ENCODE measurements around the gene CASKIN2. TPM values are rescaled to one million over a fixed set of nuclear protein-coding genes. Genes with fewer than 3 reads are reported as not detected.

Gene CASKIN2
- polyA plus RNA-seq (2013), result 5.6 and 5.7 TPM in 2 replicates

DNA sequence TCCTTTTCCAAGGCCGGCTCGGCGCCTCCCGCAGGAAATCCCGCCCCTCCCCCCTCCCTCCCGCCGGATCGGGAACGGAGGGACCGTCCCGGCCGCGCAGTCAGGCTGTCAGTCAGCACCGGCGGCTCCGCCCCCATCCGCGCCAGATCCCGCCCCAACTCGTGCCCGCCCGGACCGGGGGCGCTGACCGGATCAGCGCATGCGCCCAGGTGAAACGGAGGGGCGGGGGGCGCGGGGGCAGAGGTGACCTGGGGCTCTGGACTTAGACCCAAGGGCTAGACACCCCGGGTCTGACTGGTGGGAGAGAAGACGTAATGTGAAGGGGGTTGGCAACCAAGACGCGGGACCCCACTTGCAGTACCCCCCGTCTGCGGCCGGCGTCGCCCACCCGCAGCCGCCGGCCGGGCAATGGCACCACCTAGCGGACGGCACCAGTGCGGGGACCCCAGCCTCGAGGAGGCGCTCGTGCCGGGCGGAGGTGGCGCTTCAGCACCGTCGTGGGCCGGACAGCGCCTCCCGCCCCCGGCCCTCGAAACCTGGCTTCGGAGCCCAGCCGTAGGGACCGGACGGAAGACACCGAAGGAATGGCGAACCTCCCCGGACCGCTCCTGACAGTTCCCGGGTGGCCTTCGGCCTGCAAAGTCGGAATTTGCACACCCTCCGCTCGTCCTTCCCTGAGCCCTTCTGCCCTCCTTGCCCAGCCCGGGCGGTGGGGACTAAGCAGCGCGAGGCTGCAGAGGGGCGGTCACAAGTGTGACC is at the start of gene CASKIN2:
CASKIN2 (minus strand) TSS at position 42 of the 759 bp plus-strand sequence. CDS start 1,733 bp downstream, outside the sequence.
- WGBS (ENCODE audit: extremely low coverage, insufficient coverage, insufficient read length), result no CpG with 5 or more reads among the region's 78 CpGs
- Histone ChIP-seq H2BK12ac (ENCODE audit: low read length) (no peak within 1 kb of the TSS), H3K4me2 (ENCODE audit: low read length) (peak within 1 kb of the TSS; percentile 88), H2BK120ac (ENCODE audit: insufficient read depth, low read length, poor library complexity) (peak within 1 kb of the TSS; percentile 58), H3K18ac (ENCODE audit: low read length) (peak within 1 kb of the TSS; percentile 67), H3K27ac (ENCODE audit: low read depth, low read length) (peak within 1 kb of the TSS; percentile 45), H3K27me3 (ENCODE audit: insufficient read depth, low read length) (no peaks in the 10 kb centered on the region), H3K4me1 (ENCODE audit: control insufficient read depth in 1 of 2, insufficient read depth in 2 of 2, low read length in 2 of 2) (peaks cover 14 to 18% of the 10 kb centered on the region in 2 experiments), H2AFZ (ENCODE audit: insufficient read depth, low read length, poor library complexity) (peak within 1 kb of the TSS; percentile 92), H3K79me1 (ENCODE audit: low read length) (peaks cover 10% of the 10 kb centered on the region), H2BK5ac (ENCODE audit: low read depth, low read length, poor library complexity) (peak within 1 kb of the TSS; percentile 86), H4K8ac (ENCODE audit: low read depth, low read length) (peak within 1 kb of the TSS; percentile 79), H3K4me3 (ENCODE audit: low read depth, low read length) (peak within 1 kb of the TSS; percentile 90), H3K14ac (ENCODE audit: low read length) (peak within 1 kb of the TSS; percentile 82), H3K79me2 (ENCODE audit: control insufficient read depth, insufficient read depth, low read length, poor library complexity) (peaks cover 9% of the 10 kb centered on the region), H4K91ac (ENCODE audit: low read depth, low read length) (peak within 1 kb of the TSS; percentile 85), H3K9me3 (ENCODE audit: insufficient read depth, low read depth, low read length) (no peaks in the 10 kb centered on the region), H2AK5ac (ENCODE audit: low read length) (peak within 1 kb of the TSS; percentile 18), H3K36me3 (ENCODE audit: control insufficient read depth in 1 of 2, insufficient read depth in 2 of 2, low read length in 2 of 2) (peaks cover 7% of the 10 kb centered on the region in 2 experiments), H3K23ac (ENCODE audit: low read length) (no peak within 1 kb of the TSS), H3K9ac (ENCODE audit: low read length) (peak within 1 kb of the TSS; percentile 89), H3K4ac (ENCODE audit: low read depth, low read length) (peak within 1 kb of the TSS; percentile 66), H4K12ac (ENCODE audit: low read depth, low read length) (peak within 1 kb of the TSS; percentile 81)
- peak; percentile 80 to 86 for DNase-seq

GRCh38 chr17:75565066-75565465 is 49.7 kb upstream of the CASKIN2 start:
- H2AFZ ChIP-seq (ENCODE audit: insufficient read depth, low read length, poor library complexity), result no peak overlapping the region
- peaks cover 38 to 45% of the 10 kb centered on the region in 2 experiments for H3K36me3 ChIP-seq (ENCODE audit: control insufficient read depth in 1 of 2, insufficient read depth in 2 of 2, low read length in 2 of 2)
- no peak overlapping the region for H4K8ac ChIP-seq (ENCODE audit: low read depth, low read length)
- H2BK5ac ChIP-seq (ENCODE audit: low read depth, low read length, poor library complexity), result no peak overlapping the region
- H3K4me1 ChIP-seq (ENCODE audit: control insufficient read depth in 1 of 2, insufficient read depth in 2 of 2, low read length in 2 of 2), result peaks cover 8% of the 10 kb centered on the region in 2 experiments
- DNase-seq, result peak; percentile 85 to 87
- no peak overlapping the region for H3K14ac ChIP-seq (ENCODE audit: low read length)
- no peaks in the 10 kb centered on the region for H3K79me2 ChIP-seq (ENCODE audit: control insufficient read depth, insufficient read depth, low read length, poor library complexity)
- no peak overlapping the region for H2AK5ac ChIP-seq (ENCODE audit: low read length)
- no peak overlapping the region for H2BK120ac ChIP-seq (ENCODE audit: insufficient read depth, low read length, poor library complexity)
- H2BK12ac ChIP-seq (ENCODE audit: low read length), result no peak overlapping the region
- no peaks in the 10 kb centered on the region for H3K79me1 ChIP-seq (ENCODE audit: low read length)
- WGBS (ENCODE audit: extremely low coverage, insufficient coverage, insufficient read length), result no CpG with 5 or more reads among the region's 7 CpGs
- H3K9ac ChIP-seq (ENCODE audit: low read length), result no peak overlapping the region
- no peaks in the 10 kb centered on the region for H3K27me3 ChIP-seq (ENCODE audit: insufficient read depth, low read length)
- no peak overlapping the region for H4K12ac ChIP-seq (ENCODE audit: low read depth, low read length)
- H3K9me3 ChIP-seq (ENCODE audit: insufficient read depth, low read depth, low read length), result no peaks in the 10 kb centered on the region
- no peak overlapping the region for H3K27ac ChIP-seq (ENCODE audit: low read depth, low read length)
- no peak overlapping the region for H3K4me2 ChIP-seq (ENCODE audit: low read length)
- H3K4ac ChIP-seq (ENCODE audit: low read depth, low read length), result no peak overlapping the region
- no peak overlapping the region for H3K18ac ChIP-seq (ENCODE audit: low read length)
- no peak overlapping the region for H3K23ac ChIP-seq (ENCODE audit: low read length)
- H3K4me3 ChIP-seq (ENCODE audit: low read depth, low read length), result no peak overlapping the region
- H4K91ac ChIP-seq (ENCODE audit: low read depth, low read length), result no peak overlapping the region

- no peak overlapping the region for H2BK5ac ChIP-seq (ENCODE audit: low read depth, low read length, poor library complexity)
- no peaks in the 10 kb centered on the region for H3K79me1 ChIP-seq (ENCODE audit: low read length)
- no peak overlapping the region for H4K12ac ChIP-seq (ENCODE audit: low read depth, low read length)
- no peak overlapping the region for H4K91ac ChIP-seq (ENCODE audit: low read depth, low read length)
- no peak overlapping the region for H2BK120ac ChIP-seq (ENCODE audit: insufficient read depth, low read length, poor library complexity)
- no peak overlapping the region for H2AK5ac ChIP-seq (ENCODE audit: low read length)
- WGBS (ENCODE audit: extremely low coverage, insufficient coverage, insufficient read length), result no CpG with 5 or more reads among the region's 11 CpGs
- no peak for DNase-seq
- H3K27ac ChIP-seq (ENCODE audit: low read depth, low read length), result no peak overlapping the region
- no peak overlapping the region for H3K4me2 ChIP-seq (ENCODE audit: low read length)
- no peak overlapping the region for H2BK12ac ChIP-seq (ENCODE audit: low read length)
- peaks cover 8% of the 10 kb centered on the region in 2 experiments for H3K4me1 ChIP-seq (ENCODE audit: control insufficient read depth in 1 of 2, insufficient read depth in 2 of 2, low read length in 2 of 2)
- no peak overlapping the region for H3K14ac ChIP-seq (ENCODE audit: low read length)
- no peak overlapping the region for H3K4ac ChIP-seq (ENCODE audit: low read depth, low read length)
- no peak overlapping the region for H3K4me3 ChIP-seq (ENCODE audit: low read depth, low read length)
- no peak overlapping the region for H3K23ac ChIP-seq (ENCODE audit: low read length)
- H3K9ac ChIP-seq (ENCODE audit: low read length), result no peak overlapping the region
- H2AFZ ChIP-seq (ENCODE audit: insufficient read depth, low read length, poor library complexity), result no peak overlapping the region
- peaks cover 35 to 42% of the 10 kb centered on the region in 2 experiments for H3K36me3 ChIP-seq (ENCODE audit: control insufficient read depth in 1 of 2, insufficient read depth in 2 of 2, low read length in 2 of 2)
- no peaks in the 10 kb centered on the region for H3K9me3 ChIP-seq (ENCODE audit: insufficient read depth, low read depth, low read length)
- H3K18ac ChIP-seq (ENCODE audit: low read length), result no peak overlapping the region
- H4K8ac ChIP-seq (ENCODE audit: low read depth, low read length), result no peak overlapping the region
- no peaks in the 10 kb centered on the region for H3K27me3 ChIP-seq (ENCODE audit: insufficient read depth, low read length)
- no peaks in the 10 kb centered on the region for H3K79me2 ChIP-seq (ENCODE audit: control insufficient read depth, insufficient read depth, low read length, poor library complexity)
Measured at GRCh38 chr17:75564195-75564594, 48.9 kb upstream of the CASKIN2 start.

- Histone ChIP-seq H3K27ac (ENCODE audit: low read depth, low read length) (no peak overlapping the region), H3K36me3 (ENCODE audit: control insufficient read depth in 1 of 2, insufficient read depth in 2 of 2, low read length in 2 of 2) (peaks cover 30 to 39% of the 10 kb centered on the region in 2 experiments), H4K12ac (ENCODE audit: low read depth, low read length) (no peak overlapping the region), H2BK120ac (ENCODE audit: insufficient read depth, low read length, poor library complexity) (no peak overlapping the region), H2BK5ac (ENCODE audit: low read depth, low read length, poor library complexity) (no peak overlapping the region), H3K4me2 (ENCODE audit: low read length) (no peak overlapping the region), H3K23ac (ENCODE audit: low read length) (no peak overlapping the region), H3K4me1 (ENCODE audit: control insufficient read depth in 1 of 2, insufficient read depth in 2 of 2, low read length in 2 of 2) (peaks cover 8% of the 10 kb centered on the region in 2 experiments), H2AK5ac (ENCODE audit: low read length) (no peak overlapping the region), H4K8ac (ENCODE audit: low read depth, low read length) (no peak overlapping the region), H3K79me1 (ENCODE audit: low read length) (no peaks in the 10 kb centered on the region), H3K27me3 (ENCODE audit: insufficient read depth, low read length) (no peaks in the 10 kb centered on the region), H2AFZ (ENCODE audit: insufficient read depth, low read length, poor library complexity) (no peak overlapping the region), H4K91ac (ENCODE audit: low read depth, low read length) (no peak overlapping the region), H3K9ac (ENCODE audit: low read length) (no peak overlapping the region), H3K9me3 (ENCODE audit: insufficient read depth, low read depth, low read length) (no peaks in the 10 kb centered on the region), H3K18ac (ENCODE audit: low read length) (no peak overlapping the region), H3K4me3 (ENCODE audit: low read depth, low read length) (no peak overlapping the region), H3K79me2 (ENCODE audit: control insufficient read depth, insufficient read depth, low read length, poor library complexity) (no peaks in the 10 kb centered on the region), H3K4ac (ENCODE audit: low read depth, low read length) (no peak overlapping the region), H3K14ac (ENCODE audit: low read length) (no peak overlapping the region), H2BK12ac (ENCODE audit: low read length) (no peak overlapping the region)
- no CpG with 5 or more reads among the region's 28 CpGs for WGBS (ENCODE audit: extremely low coverage, insufficient coverage, insufficient read length)
- DNase-seq, result no peak
Measured at GRCh38 chr17:75563063-75563758, 47.9 kb upstream of the CASKIN2 start.
